Measurements from ENCODE around the gene XPA.
A peak's percentile ranks its signal among the peaks of the same experiment; 100 is the strongest.
"Not testable (repeated sequence)": the region's sequence is repeated elsewhere in the genome, so short reads cannot be mapped to it uniquely, and the experiment has no call there.

Gene XPA

DNA sequence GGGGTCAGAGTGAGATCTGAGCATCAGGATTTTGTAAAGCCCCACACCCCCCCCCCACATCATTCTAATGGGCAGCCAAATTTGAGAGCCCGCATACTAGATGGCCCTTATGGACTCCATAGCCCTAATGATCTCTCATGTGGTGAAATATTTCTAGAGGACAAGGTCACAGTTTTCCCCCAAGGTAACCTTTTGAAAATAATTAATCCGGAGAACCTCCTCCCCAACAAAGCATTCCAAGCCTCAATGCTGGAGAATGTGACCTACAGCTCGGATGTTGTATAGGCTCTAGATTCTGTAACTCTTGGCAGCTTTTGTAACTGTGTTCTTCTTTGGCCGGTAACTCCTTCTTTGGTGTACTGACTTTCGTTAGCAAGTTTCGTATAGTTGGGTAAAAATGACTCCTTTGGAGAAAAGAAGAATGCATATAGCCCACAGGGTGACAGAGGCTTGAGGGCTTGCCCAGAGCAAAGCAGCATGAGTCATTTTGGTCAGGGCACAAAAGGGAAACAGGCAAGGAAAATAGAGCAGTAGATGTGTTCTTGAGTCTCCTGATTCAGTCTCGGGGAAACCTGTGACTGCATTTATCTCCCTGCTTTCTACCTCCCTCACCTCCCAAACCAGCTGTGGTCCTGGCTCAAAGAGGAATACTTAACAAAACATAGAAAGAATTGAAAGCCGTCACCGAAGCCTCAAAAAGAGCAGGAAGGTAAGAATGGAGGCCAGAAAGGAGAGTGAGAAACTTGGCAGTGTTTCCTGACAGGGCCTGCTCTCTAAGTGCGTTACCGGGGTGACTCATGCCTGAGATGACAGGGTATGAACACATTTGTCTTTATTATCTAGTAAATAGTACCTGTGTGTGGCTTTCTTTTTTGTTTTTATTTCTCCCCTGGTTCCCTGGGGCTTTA, 6.6 kb upstream of the XPA start:
- DNase-seq = peak; percentile 10 to 14

- not testable (repeated sequence) for DNase-seq
These were observed 2.7 kb upstream of the XPA start for GRCh38 chr9:97699824-97700223.

DNA sequence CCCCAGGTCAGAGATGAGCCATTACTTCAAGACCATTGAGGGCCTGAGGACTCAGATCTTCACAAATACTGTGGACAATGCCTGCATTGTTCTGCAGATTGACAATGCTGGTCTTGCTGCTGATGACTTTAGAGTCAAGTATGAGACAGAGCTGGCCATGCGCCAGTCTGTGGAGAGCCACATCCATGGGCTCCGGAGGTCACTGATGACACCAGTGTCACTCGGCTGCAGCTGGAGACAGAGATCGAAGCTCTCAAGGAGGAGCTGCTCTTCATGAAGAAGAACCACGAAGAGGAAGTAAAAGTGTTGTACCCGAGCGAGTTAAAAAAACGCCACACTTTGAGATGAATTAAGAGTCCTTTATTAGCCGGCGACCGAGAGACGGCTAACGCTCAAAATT, 2.1 kb upstream of the XPA start:
- DNase-seq = peak; percentile 34 to 37

DNA sequence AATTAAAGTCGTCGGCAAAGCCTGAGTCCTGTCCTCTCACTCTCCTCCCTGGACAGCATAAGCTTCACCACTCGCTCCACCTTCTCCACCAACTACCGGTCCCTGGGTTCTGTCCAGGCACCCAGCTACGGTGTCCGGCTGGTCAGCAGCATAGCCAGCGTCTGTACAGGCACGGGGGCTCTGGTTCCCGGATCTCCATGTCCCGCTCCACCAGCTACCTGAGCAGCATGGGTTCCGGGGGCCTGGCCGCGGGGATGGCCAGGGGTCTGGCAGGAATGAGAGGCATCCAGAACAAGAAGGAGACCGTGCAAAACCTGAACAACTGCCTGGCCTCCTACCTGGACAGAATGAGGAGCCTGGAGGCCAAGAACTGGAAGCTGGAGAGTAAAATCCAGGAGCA, 1.7 kb upstream of the XPA start:
- DNase-seq = no peak

GRCh38 chr9:97697837-97698236, 697 bp upstream of the XPA start:
- DNase-seq = no peak

- DNase-seq = peak; percentile 14 to 32
These were observed 941 bp downstream of the XPA start for GRCh38 chr9:97695995-97696802.

DNA sequence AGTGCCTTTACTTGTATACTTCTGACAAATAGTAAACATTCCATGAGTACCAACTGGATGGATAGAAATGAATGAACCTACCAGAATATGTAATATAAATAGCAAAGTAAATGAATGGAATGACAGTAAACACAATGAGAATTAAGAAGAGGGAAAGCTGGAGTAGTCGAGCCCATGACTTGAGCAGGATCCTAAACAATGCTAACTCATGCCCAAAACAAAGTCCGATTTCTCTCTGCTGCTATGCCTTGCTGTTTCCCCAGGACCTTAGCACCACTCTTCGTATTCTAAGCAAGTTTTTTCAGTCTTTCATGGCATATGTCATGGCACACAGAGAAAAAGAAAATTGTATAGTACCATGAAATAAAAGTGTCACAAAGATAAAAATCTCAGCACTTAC, 1.8 kb downstream of the XPA start:
- DNase-seq = no peak

DNA sequence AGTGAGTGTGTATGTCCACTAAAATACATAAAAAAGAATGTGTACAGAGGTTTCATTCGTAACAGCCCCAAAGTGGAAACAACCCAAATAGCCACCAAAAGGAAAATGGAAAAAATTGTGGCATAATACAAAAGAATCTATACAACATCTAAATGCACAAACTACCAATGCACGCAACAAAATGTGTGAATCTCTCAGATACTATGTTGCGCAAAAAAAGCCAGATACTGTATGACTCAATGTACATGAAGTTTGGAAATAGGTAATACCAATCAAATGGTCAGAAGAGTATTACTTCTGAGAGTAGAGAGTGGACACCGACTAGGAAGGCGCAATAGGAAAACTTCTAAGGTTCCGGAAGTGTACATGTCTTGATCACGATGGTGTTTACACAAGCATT, 2.4 kb downstream of the XPA start:
- DNase-seq = no peak

DNA sequence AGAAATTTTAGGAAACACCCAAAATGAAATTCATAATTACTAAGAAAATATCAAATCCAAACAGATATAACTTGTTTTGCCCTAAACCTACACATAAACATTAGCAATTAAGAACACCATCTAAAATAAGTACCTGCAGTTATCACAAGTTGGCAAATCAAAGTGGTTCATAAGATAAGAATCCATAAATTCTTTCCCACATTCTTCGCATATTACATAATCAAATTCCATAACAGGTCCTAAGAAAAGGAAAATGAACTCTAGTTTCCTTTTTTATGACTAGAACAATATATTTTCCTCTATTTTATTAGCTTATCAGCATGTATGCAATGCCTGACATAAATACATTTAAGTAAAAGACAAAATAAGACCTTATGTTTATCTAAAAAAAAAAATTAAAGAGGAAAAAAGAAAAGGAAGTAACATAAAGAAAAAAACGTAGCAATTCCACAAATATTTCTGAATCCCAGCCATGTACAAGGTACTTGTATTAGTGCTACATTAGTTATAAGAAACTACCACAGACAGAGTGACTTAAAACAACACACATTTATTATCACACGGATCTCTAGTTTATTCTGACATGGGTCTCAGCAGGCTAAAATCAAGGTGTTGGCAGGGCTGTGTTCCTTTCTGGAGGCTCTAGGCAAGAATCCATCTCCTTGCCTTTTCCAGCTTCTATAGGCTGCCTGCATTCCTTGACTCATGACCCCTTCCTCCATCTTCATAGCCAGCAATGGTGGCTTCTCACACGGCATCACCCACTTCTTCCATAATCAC, 7.5 kb downstream of the XPA start:
- no peak for DNase-seq

GRCh38 chr9:97688654-97689053, 8.5 kb downstream of the XPA start:
- no peak for DNase-seq

GRCh38 chr9:97682242-97682641, 14.9 kb downstream of the XPA start:
- no peak for DNase-seq

DNA sequence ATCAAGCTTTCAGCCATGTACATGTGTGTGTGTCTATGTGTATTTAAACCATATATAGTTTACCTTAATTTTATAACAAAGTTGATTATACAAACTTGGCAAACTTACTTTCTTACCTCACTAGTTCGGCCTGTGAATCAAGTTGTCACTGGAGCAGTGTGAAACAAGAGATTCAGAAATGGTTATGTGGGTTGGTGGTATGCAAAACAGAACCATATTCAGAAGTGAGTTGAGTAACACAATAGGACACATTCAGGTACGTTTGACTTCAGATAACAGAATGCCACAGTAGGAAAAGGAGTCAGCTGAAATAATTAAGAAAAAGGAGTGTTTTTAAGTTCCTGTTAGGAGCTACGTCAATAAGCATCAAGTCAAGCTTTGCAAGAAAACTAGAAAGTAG, 21.5 kb downstream of the XPA start:
- no peak for DNase-seq

- no peak for DNase-seq
These were observed 23.2 kb downstream of the XPA start for GRCh38 chr9:97673922-97674321.

DNA sequence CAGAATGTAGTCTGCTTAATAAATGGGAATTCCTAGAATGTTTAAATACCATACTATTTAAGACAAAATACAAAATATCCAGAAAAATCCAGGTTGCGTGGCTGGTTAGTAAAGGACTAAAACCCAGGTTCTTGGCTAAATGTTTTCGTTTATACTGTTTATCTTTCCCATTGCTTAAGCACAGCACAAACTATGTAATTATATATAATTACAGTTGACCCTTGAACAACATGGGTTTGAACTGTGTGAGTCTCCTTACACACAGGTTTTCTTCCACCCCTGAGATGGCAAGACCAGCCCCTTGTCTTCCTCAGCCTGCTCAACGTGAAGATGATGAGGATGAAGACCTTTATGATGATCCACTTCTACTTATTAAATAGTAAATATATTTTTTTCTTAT, 24.7 kb downstream of the XPA start:
- DNase-seq = no peak

DNA sequence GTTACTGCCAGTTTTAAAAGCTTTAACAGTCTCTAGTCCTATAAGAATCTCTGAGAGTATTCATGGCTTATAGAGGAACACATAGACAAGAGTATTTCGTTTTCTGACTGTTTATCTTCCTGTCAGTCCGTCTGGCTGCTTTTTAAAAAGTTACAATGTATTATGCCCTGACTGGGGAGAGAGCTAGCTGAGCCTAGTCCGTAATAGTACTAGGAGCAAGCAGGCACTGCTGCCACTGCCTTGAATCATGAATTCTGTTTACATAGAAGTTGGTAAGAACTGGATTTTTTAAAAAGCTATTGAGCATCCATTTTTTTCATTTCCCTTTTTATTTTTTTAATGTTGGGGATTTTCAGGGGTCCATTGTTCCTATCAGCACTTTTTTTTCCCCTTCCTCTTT, 26.6 kb downstream of the XPA start:
- DNase-seq = no peak

DNA sequence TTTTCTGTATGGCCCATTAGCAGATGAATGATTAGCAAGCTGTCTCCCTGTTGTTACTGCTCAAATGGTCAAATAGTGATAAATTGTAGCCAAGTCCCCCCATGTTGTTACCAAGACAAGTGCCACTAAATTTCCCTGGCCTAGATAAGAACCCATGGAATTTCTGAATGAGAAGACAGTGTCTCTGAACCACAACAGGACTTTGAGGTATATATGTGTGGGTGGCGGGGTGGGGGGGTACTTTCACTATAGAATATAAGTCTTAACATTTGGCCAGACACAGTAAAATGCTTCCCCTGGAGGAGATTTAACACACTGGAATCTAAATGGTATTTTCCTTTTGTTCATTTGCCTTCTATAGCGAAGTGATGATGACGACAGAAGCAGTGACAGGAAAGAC, 28.7 kb downstream of the XPA start:
- no peak for DNase-seq

GRCh38 chr9:97666907-97667686, 30.0 kb downstream of the XPA start:
- DNase-seq = peak; percentile 39 to 50

- DNase-seq = no peak
These were observed 31.4 kb downstream of the XPA start for GRCh38 chr9:97665742-97666141.

DNA sequence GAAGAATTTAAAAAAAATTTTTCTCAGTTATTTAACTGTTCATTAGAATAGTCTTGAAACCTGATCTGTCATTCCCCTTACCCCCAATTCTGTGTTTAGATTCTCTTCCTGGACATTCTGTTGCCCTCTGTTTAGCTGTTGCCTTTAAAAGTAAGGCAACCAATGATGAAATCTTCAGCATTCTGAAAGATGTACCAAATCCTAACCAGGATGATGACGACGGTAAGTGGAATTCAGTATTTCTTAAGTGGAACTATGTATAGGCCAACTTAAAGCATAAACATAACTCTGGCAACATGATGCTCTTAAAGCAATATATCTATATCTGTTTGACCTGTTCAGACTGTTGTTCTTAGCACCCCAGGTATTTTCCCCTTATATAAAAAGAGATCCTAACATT, 36.3 kb downstream of the XPA start:
- no peak for DNase-seq

DNA sequence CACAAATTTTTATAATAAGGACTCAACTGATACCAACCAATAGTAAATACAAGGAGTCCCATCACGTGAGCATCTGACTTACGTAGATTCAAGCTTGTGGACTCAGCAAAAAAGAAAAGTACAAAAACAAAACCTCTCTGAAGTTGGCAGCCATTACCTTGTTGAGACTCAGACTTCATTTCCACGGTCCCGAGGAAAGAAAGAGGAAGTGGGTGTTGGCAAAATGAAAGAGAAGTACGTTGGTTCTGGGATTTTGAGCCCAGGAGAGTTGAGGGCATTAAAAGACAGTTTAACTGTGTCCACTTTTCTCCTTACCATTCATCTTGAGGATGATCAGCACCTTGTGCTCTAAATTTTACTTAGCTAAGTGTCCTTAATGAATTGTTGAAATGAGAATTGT, 36.8 kb downstream of the XPA start:
- DNase-seq = no peak

- no peak for DNase-seq
These were observed 37.4 kb downstream of the XPA start for GRCh38 chr9:97659771-97660170.

- no peak for DNase-seq
These were observed 38.4 kb downstream of the XPA start for GRCh38 chr9:97658707-97659106.

DNA sequence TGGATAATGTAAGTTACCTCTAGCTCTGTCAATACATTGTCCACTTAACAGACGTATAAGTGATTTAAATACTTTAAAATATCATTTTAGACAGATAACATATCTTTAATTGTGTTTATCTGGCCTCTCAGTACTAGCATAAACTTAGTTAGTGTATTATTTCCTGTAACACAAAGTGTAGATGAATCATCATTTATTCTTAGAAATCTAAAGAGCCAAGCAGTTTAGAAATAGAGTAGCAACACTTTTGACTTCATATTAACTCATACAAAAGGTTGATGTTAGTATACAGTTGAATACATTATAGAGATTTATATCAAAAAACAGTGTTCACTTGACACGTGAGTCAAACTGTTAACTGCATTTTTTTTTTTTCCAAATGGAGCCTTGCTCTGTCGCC, 45.5 kb downstream of the XPA start:
- no peak for DNase-seq

All from AML-193 (cell line).